Mesenchymal stem cell (in vitro differentiated cells and primary cell): ENCODE results near the gene WDFY3.
A peak's percentile ranks its signal among the peaks of the same experiment; 100 is the strongest.

Experiments used
- DNase-seq: peaks from one replicate; pipeline ENCODE4 v3.0.0-alpha.2; 2013
- H2AFZ ChIP-seq: one replicate; pipeline ENCODE4 v1.6.1; 2013; ENCODE audit warnings: low read depth, mild to moderate bottlenecking, control low read depth, inconsistent platforms, low read length, moderate library complexity
- H2AK5ac ChIP-seq: 2 replicates; pipeline ENCODE4 v1.6.1; 2013; ENCODE audit warnings: low read length, moderate library complexity, mild to moderate bottlenecking, inconsistent platforms; ENCODE audit not compliant: severe bottlenecking
- H2BK120ac ChIP-seq: one replicate; pipeline ENCODE4 v1.6.1; 2013; ENCODE audit warnings: low read depth, mild to moderate bottlenecking, inconsistent platforms, low read length, moderate library complexity
- H2BK12ac ChIP-seq, 2 experiments: one replicate each; pipeline ENCODE4 v1.6.1; 2013; ENCODE audit warnings: inconsistent platforms in 2 of 2, low read length in 2 of 2, mild to moderate bottlenecking in 2 of 2, moderate library complexity in 2 of 2, control low read depth in 1 of 2
- H2BK15ac ChIP-seq: one replicate; pipeline ENCODE4 v1.6.1; 2013; ENCODE audit warnings: mild to moderate bottlenecking, low read depth, inconsistent platforms; ENCODE audit not compliant: poor library complexity, severe bottlenecking
- H2BK5ac ChIP-seq: 2 replicates; pipeline ENCODE4 v1.6.1; 2013; ENCODE audit warnings: low read depth, mild to moderate bottlenecking, low read length, control low read depth, inconsistent platforms; ENCODE audit not compliant: poor library complexity, severe bottlenecking
- H3K14ac ChIP-seq, 2 experiments: one replicate each; pipeline ENCODE4 v1.6.1; 2013; ENCODE audit warnings: inconsistent platforms in 2 of 2, low read length in 2 of 2, control low read depth in 1 of 2, mild to moderate bottlenecking in 1 of 2, moderate library complexity in 1 of 2
- H3K18ac ChIP-seq, 2 experiments: one replicate each; pipeline ENCODE4 v1.6.1; 2013; ENCODE audit warnings: inconsistent platforms in 2 of 2, low read length in 2 of 2, control low read depth in 1 of 2, low read depth in 1 of 2, mild to moderate bottlenecking in 1 of 2
- H3K23ac ChIP-seq, 2 experiments: one replicate each; pipeline ENCODE4 v1.6.1; 2013; ENCODE audit warnings: inconsistent platforms in 2 of 2, low read length in 2 of 2, mild to moderate bottlenecking in 2 of 2, moderate library complexity in 2 of 2, control low read depth in 1 of 2
- H3K27ac ChIP-seq: 2 replicates; pipeline ENCODE4 v1.5.1; 2013; ENCODE audit warnings: mild to moderate bottlenecking, moderate library complexity, low read length, control low read depth, inconsistent platforms; ENCODE audit not compliant: poor library complexity, severe bottlenecking
- H3K27me3 ChIP-seq, 2 experiments: 2 replicates each; pipeline versions ENCODE4 v1.6.1 to v1.7.0; 2013; ENCODE audit warnings: low read length in 2 of 2, mild to moderate bottlenecking in 2 of 2, moderate library complexity in 2 of 2, control low read depth in 1 of 2, inconsistent platforms in 1 of 2; ENCODE audit not compliant: control insufficient read depth in 1 of 2, insufficient read depth in 1 of 2
- H3K36me3 ChIP-seq, 2 experiments: 2 replicates each; pipeline versions ENCODE4 v1.6.1 to v1.7.0; 2013; ENCODE audit warnings: low read length in 2 of 2, control low read depth in 1 of 2, inconsistent platforms in 1 of 2, low read depth in 1 of 2, mild to moderate bottlenecking in 1 of 2; ENCODE audit not compliant: insufficient read depth in 2 of 2, control insufficient read depth in 1 of 2
- H3K4ac ChIP-seq, 2 experiments: one replicate each; pipeline ENCODE4 v1.6.1; 2013; ENCODE audit warnings: inconsistent platforms in 2 of 2, low read length in 2 of 2, mild to moderate bottlenecking in 2 of 2, moderate library complexity in 2 of 2, control low read depth in 1 of 2, low read depth in 1 of 2
- H3K4me1 ChIP-seq: 2 replicates; pipeline ENCODE4 v1.6.1; 2013; ENCODE audit warnings: low read depth, low read length, control low read depth; ENCODE audit not compliant: control insufficient read depth, insufficient read depth
- H3K4me2 ChIP-seq: 2 replicates; pipeline ENCODE4 v1.6.1; 2013; ENCODE audit warnings: low read length, mild to moderate bottlenecking, inconsistent platforms; ENCODE audit not compliant: poor library complexity, severe bottlenecking
- H3K4me3 ChIP-seq, 2 experiments: 2 replicates each; pipeline versions ENCODE4 v1.5.1 to v1.7.0; 2013; ENCODE audit warnings: low read length in 2 of 2, mild to moderate bottlenecking in 2 of 2, control low read depth in 1 of 2, low read depth in 1 of 2; ENCODE audit not compliant: insufficient read depth in 1 of 2
- H3K79me1 ChIP-seq: replicated peaks from 2 replicates; pipeline ENCODE4 v1.6.1; 2013; ENCODE audit warnings: mild to moderate bottlenecking, control low read depth, low read length, inconsistent platforms; ENCODE audit not compliant: poor library complexity, severe bottlenecking
- H3K9ac ChIP-seq: 2 replicates; pipeline ENCODE4 v1.7.0; 2013; ENCODE audit warnings: mild to moderate bottlenecking, low read length, moderate library complexity
- H3K9me3 ChIP-seq: 2 replicates; pipeline ENCODE4 v1.7.0; 2013; ENCODE audit warnings: mild to moderate bottlenecking, low read length; ENCODE audit not compliant: control insufficient read depth
- H4K8ac ChIP-seq: one replicate; pipeline ENCODE4 v1.6.1; 2013; ENCODE audit warnings: inconsistent platforms, mild to moderate bottlenecking, low read length, moderate library complexity
- H4K91ac ChIP-seq: one replicate; pipeline ENCODE4 v1.6.1; 2013; ENCODE audit warnings: mild to moderate bottlenecking, low read length, inconsistent platforms
- WGBS: methylation state at CpG from one replicate; pipeline ENCODE4 v1.1.7; 2013; ENCODE audit warnings: mixed read lengths; 5-methylcytosine and 5-hydroxymethylcytosine counted together

WDFY3 gene

GRCh38 chr4:84691800-84692199 is 274.7 kb downstream of the WDFY3 start:
- no peak overlapping the region for H3K18ac ChIP-seq
- H2AK5ac ChIP-seq: peak overlapping the region; percentile 97
- peak overlapping the region; percentile 11 for H4K91ac ChIP-seq
- peak overlapping the region in 1 of 2 experiments; percentile 61 for H3K4ac ChIP-seq
- peak; percentile 17 for DNase-seq
- H2BK15ac ChIP-seq: no peak overlapping the region
- 50% methylated on average over 1 of the region's 1 CpG for WGBS
- no peak overlapping the region for H2BK120ac ChIP-seq
- no peak overlapping the region for H4K8ac ChIP-seq
- H3K9ac ChIP-seq: no peak overlapping the region
- H2AFZ ChIP-seq: no peak overlapping the region
- peaks cover 8% of the 10 kb centered on the region for H3K4me1 ChIP-seq
- H3K79me1 ChIP-seq: peaks cover 15% of the 10 kb centered on the region
- H3K14ac ChIP-seq: peak overlapping the region in 1 of 2 experiments; percentile 79
- H3K4me2 ChIP-seq: peak overlapping the region; percentile 45
- no peak overlapping the region for H3K4me3 ChIP-seq
- H3K27ac ChIP-seq: peak overlapping the region; percentile 87
- no peaks in the 10 kb centered on the region for H3K27me3 ChIP-seq
- H2BK5ac ChIP-seq: no peak overlapping the region
- H3K9me3 ChIP-seq: no peaks in the 10 kb centered on the region
- peak overlapping the region in 1 of 2 experiments; percentile 89 for H3K23ac ChIP-seq
- peaks cover 17 to 72% of the 10 kb centered on the region in 2 experiments for H3K36me3 ChIP-seq
- peak overlapping the region; percentile 42 to 96 for H2BK12ac ChIP-seq

- Histone ChIP-seq H3K36me3 (peaks cover 20 to 72% of the 10 kb centered on the region in 2 experiments), H3K14ac (no peak overlapping the region), H3K4me3 (peak overlapping the region in 1 of 2 experiments; percentile 52), H3K4me2 (no peak overlapping the region), H3K23ac (no peak overlapping the region), H3K4ac (no peak overlapping the region), H3K18ac (no peak overlapping the region), H2BK12ac (no peak overlapping the region), H3K27me3 (no peaks in the 10 kb centered on the region), H2BK5ac (no peak overlapping the region), H2AFZ (no peak overlapping the region), H4K91ac (no peak overlapping the region), H3K27ac (peak overlapping the region; percentile 87), H3K4me1 (peaks cover 8% of the 10 kb centered on the region), H2AK5ac (no peak overlapping the region), H3K79me1 (peaks cover 17% of the 10 kb centered on the region), H4K8ac (no peak overlapping the region), H2BK120ac (no peak overlapping the region), H3K9ac (peak overlapping the region; percentile 9), H3K9me3 (no peaks in the 10 kb centered on the region), H2BK15ac (no peak overlapping the region)
- DNase-seq: peak; percentile 95
- WGBS: 7% methylated on average over 1 of the region's 1 CpG
Observed at GRCh38 chr4:84691170-84691691, 275.3 kb downstream of the WDFY3 start.

- H2AK5ac ChIP-seq: no peak overlapping the region
- WGBS: 75% methylated on average over 7 of the region's 7 CpGs
- H4K91ac ChIP-seq: no peak overlapping the region
- H2BK5ac ChIP-seq: no peak overlapping the region
- peaks cover 20 to 67% of the 10 kb centered on the region in 2 experiments for H3K36me3 ChIP-seq
- peaks cover 8% of the 10 kb centered on the region for H3K4me1 ChIP-seq
- DNase-seq: peak; percentile 38
- H3K14ac ChIP-seq: no peak overlapping the region
- no peaks in the 10 kb centered on the region for H3K9me3 ChIP-seq
- peak overlapping the region; percentile 9 for H3K9ac ChIP-seq
- no peak overlapping the region for H2BK15ac ChIP-seq
- peak overlapping the region in 1 of 2 experiments; percentile 52 for H3K4me3 ChIP-seq
- no peaks in the 10 kb centered on the region for H3K27me3 ChIP-seq
- H3K4me2 ChIP-seq: no peak overlapping the region
- H3K4ac ChIP-seq: peak overlapping the region in 1 of 2 experiments; percentile 1
- no peak overlapping the region for H2AFZ ChIP-seq
- H2BK12ac ChIP-seq: peak overlapping the region in 1 of 2 experiments; percentile 45
- peak overlapping the region; percentile 30 to 41 for H3K18ac ChIP-seq
- peak overlapping the region; percentile 87 for H3K27ac ChIP-seq
- no peak overlapping the region for H4K8ac ChIP-seq
- H3K23ac ChIP-seq: no peak overlapping the region
- H2BK120ac ChIP-seq: no peak overlapping the region
- peaks cover 19% of the 10 kb centered on the region for H3K79me1 ChIP-seq
Observed at GRCh38 chr4:84690481-84690880, 276.0 kb downstream of the WDFY3 start.

- H4K91ac ChIP-seq: no peak overlapping the region
- no peak overlapping the region for H2AFZ ChIP-seq
- H3K27me3 ChIP-seq: no peaks in the 10 kb centered on the region
- H4K8ac ChIP-seq: no peak overlapping the region
- peaks cover 18 to 67% of the 10 kb centered on the region in 2 experiments for H3K36me3 ChIP-seq
- H3K9me3 ChIP-seq: no peaks in the 10 kb centered on the region
- H3K27ac ChIP-seq: no peak overlapping the region
- no peak overlapping the region for H2AK5ac ChIP-seq
- no peak overlapping the region for H3K18ac ChIP-seq
- H2BK5ac ChIP-seq: no peak overlapping the region
- H2BK120ac ChIP-seq: no peak overlapping the region
- no peak overlapping the region for H2BK15ac ChIP-seq
- no peak overlapping the region for H3K9ac ChIP-seq
- no peak overlapping the region for H3K4me3 ChIP-seq
- H3K14ac ChIP-seq: no peak overlapping the region
- DNase-seq: no peak
- H3K4me1 ChIP-seq: peaks cover 7% of the 10 kb centered on the region
- no peak overlapping the region for H3K23ac ChIP-seq
- no peak overlapping the region for H3K4ac ChIP-seq
- no peak overlapping the region for H3K4me2 ChIP-seq
- no peak overlapping the region for H2BK12ac ChIP-seq
- H3K79me1 ChIP-seq: peaks cover 16% of the 10 kb centered on the region
Observed at GRCh38 chr4:84689197-84689596, 277.3 kb downstream of the WDFY3 start.
